LNCAP (cell line): Measurements from ENCODE around the gene ALOX12.

Experiments used
- CTCF ChIP-seq: fragments of 450-650 bp; IDR thresholded peaks from 2 replicates; pipeline ENCODE4 v1.5.1; 2017; ENCODE audit warnings: mild to moderate bottlenecking

Gene ALOX12

GRCh38 chr17:6996256-6997011 lies 585 bp downstream of the ALOX12 start:
- TF ChIP-seq CTCF: no peak

- no peak for TF ChIP-seq CTCF
Measured at GRCh38 chr17:6997171-6997570, 1.3 kb downstream of the ALOX12 start.

GRCh38 chr17:6998855-6999508 lies 3.1 kb downstream of the ALOX12 start:
- TF ChIP-seq CTCF: no peak

GRCh38 chr17:7001318-7001961 lies 5.6 kb downstream of the ALOX12 start:
- peak; percentile 78 for TF ChIP-seq CTCF

- TF ChIP-seq CTCF: no peak
Measured at GRCh38 chr17:7002288-7003047, 6.6 kb downstream of the ALOX12 start.

GRCh38 chr17:7003745-7004144 lies 7.9 kb downstream of the ALOX12 start:
- no peak for TF ChIP-seq CTCF
